H1 (cell line): Measurements from ENCODE around the gene CNDP1. TPM values are rescaled to one million over a fixed set of nuclear protein-coding genes. Genes with fewer than 3 reads are reported as not detected.

ENCODE experiments used
- CTCF ChIA-PET: fragments of 300-600 bp; sonication (Branson Sonifier 250); formaldehyde crosslinking; loops from one replicate; lab custom pipeline; 2021; ENCODE audit not compliant: partially characterized antibody; lab: Charles Lee
- POLR2A ChIA-PET: fragments of 300-600 bp; sonication (Branson Sonifier 250); formaldehyde crosslinking; loops from one replicate; lab custom pipeline; 2021; ENCODE audit warnings: inconsistent platforms; ENCODE audit not compliant: partially characterized antibody; lab: Charles Lee
- DNase-seq, 2 experiments: peaks; one replicate each; pipeline versions ENCODE4 v3.0.0 to v3.0.0-alpha.2; 2010 to 2022; ENCODE audit warnings: low spot score in 2 of 2, low read depth in 1 of 2, mixed read lengths in 1 of 2
- FAIRE-seq: peaks from 2 replicates; lab custom pipeline; 2011; peaks lifted over from hg19 to GRCh38; lab: Jason Lieb, UNC
- H2AFZ ChIP-seq: 2 replicates; pipeline ENCODE4 v1.8.1; 2012; ENCODE audit warnings: low read length, inconsistent platforms
- H2AK5ac ChIP-seq: 2 replicates; pipeline ENCODE4 v1.6.1; 2013; ENCODE audit warnings: low read depth, low read length
- H2BK120ac ChIP-seq: replicated peaks from 2 replicates; pipeline ENCODE3; 2013; ENCODE audit warnings: low read depth, low read length, inconsistent platforms
- H2BK12ac ChIP-seq: 2 replicates; pipeline ENCODE4 v1.6.1; 2013; ENCODE audit warnings: low read depth, low read length
- H2BK15ac ChIP-seq: 2 replicates; pipeline ENCODE4 v1.6.1; 2013; ENCODE audit warnings: low read length
- H2BK20ac ChIP-seq: 2 replicates; pipeline ENCODE4 v1.6.1; 2013; ENCODE audit warnings: low read length
- H2BK5ac ChIP-seq: 2 replicates; pipeline ENCODE4 v1.6.1; 2013; ENCODE audit warnings: low read depth, low read length
- H3K14ac ChIP-seq: 2 replicates; pipeline ENCODE4 v1.6.1; 2013; ENCODE audit warnings: inconsistent platforms; ENCODE audit not compliant: insufficient read length
- H3K18ac ChIP-seq: 2 replicates; pipeline ENCODE4 v1.6.1; 2013; ENCODE audit warnings: low read length; ENCODE audit errors: extremely low read depth
- H3K23ac ChIP-seq: 2 replicates; pipeline ENCODE4 v1.6.1; 2013; ENCODE audit warnings: inconsistent platforms; ENCODE audit not compliant: insufficient read length
- H3K23me2 ChIP-seq: 2 replicates; pipeline ENCODE4 v1.6.1; 2013; ENCODE audit warnings: low read depth, low read length
- H3K27ac ChIP-seq: 2 replicates; pipeline ENCODE4 v1.6.1; 2011; ENCODE audit warnings: low read depth, low read length, inconsistent platforms
- H3K27me3 ChIP-seq, 4 experiments: replicated peaks in 1 of 4; 1 replicate in 1 of 4; 2 replicates in 3 of 4; pipeline versions ENCODE4 v1.6.1 to v1.8.1; 2011 to 2013; ENCODE audit warnings: low read length in 3 of 4, mild to moderate bottlenecking in 3 of 4, inconsistent platforms in 2 of 4, mixed read lengths in 2 of 4, moderate library complexity in 1 of 4; ENCODE audit not compliant: control insufficient read depth in 3 of 4, insufficient read depth in 3 of 4; ENCODE audit errors: extremely low read depth in 1 of 4
- H3K36me3 ChIP-seq, 4 experiments: 2 replicates each; pipeline versions ENCODE4 v1.6.1 to v1.8.1; 2011 to 2013; ENCODE audit warnings: mild to moderate bottlenecking in 4 of 4, low read length in 3 of 4, moderate library complexity in 2 of 4, control low read depth in 1 of 4, inconsistent platforms in 1 of 4; ENCODE audit not compliant: insufficient read depth in 4 of 4, control insufficient read depth in 2 of 4
- H3K4ac ChIP-seq: replicated peaks from 2 replicates; pipeline ENCODE3; 2013; ENCODE audit warnings: low read length, low read depth, mixed read lengths, inconsistent platforms; ENCODE audit not compliant: insufficient read length
- H3K4me1 ChIP-seq, 4 experiments: replicated peaks in 1 of 4; 1 replicate in 1 of 4; 2 replicates in 3 of 4; pipeline versions ENCODE4 v1.6.1 to v1.8.1; 2011 to 2013; ENCODE audit warnings: low read length in 3 of 4, inconsistent platforms in 2 of 4, mixed read lengths in 1 of 4; ENCODE audit not compliant: insufficient read depth in 4 of 4, control insufficient read depth in 3 of 4
- H3K4me2 ChIP-seq, 2 experiments: 2 replicates each; pipeline versions ENCODE4 v1.6.1 to v1.8.1; 2011 to 2013; ENCODE audit warnings: low read depth in 2 of 2, low read length in 2 of 2, control low read depth in 1 of 2, inconsistent platforms in 1 of 2, mild to moderate bottlenecking in 1 of 2; ENCODE audit not compliant: insufficient read depth in 1 of 2
- H3K4me3 ChIP-seq, 4 experiments: fragments of 200-600, 300-600 bp in 1 of 4; sonication (generic), shearing (Covaris generic), sonication (Bioruptor Twin) in 1 of 4; 2 replicates each; pipeline versions ENCODE4 v1.5.1 to v1.8.1; 2011 to 2016; ENCODE audit warnings: low read length in 4 of 4, low read depth in 3 of 4, control low read depth in 2 of 4, inconsistent platforms in 2 of 4, mild to moderate bottlenecking in 2 of 4, mixed read lengths in 1 of 4, moderate library complexity in 1 of 4; ENCODE audit not compliant: insufficient read depth in 2 of 4; ENCODE audit errors: extremely low read depth in 1 of 4
- H3K56ac ChIP-seq: replicated peaks from 2 replicates; pipeline ENCODE3; 2013; ENCODE audit warnings: low read depth, mild to moderate bottlenecking, mixed read lengths, low read length, inconsistent platforms; ENCODE audit not compliant: insufficient read length
- H3K79me1 ChIP-seq: 2 replicates; pipeline ENCODE4 v1.6.1; 2013; ENCODE audit warnings: low read depth, low read length, control low read depth
- H3K79me2 ChIP-seq, 2 experiments: 2 replicates each; pipeline versions ENCODE4 v1.6.1 to v1.8.1; 2012 to 2013; ENCODE audit warnings: low read length in 2 of 2, mild to moderate bottlenecking in 2 of 2, inconsistent platforms in 1 of 2; ENCODE audit not compliant: insufficient read depth in 2 of 2, control insufficient read depth in 1 of 2
- H3K9ac ChIP-seq, 4 experiments: replicated peaks in 1 of 4; 1 replicate in 1 of 4; 2 replicates in 3 of 4; pipeline versions ENCODE4 v1.6.1 to v1.8.1; 2011 to 2013; ENCODE audit warnings: low read depth in 3 of 4, low read length in 3 of 4, control low read depth in 2 of 4, mild to moderate bottlenecking in 2 of 4, moderate library complexity in 2 of 4, inconsistent platforms in 1 of 4; ENCODE audit errors: extremely low read depth in 1 of 4
- H3K9me3 ChIP-seq, 2 experiments: 2 replicates each; pipeline versions ENCODE4 v1.6.1 to v1.8.1; 2012 to 2013; ENCODE audit warnings: mild to moderate bottlenecking in 2 of 2, moderate library complexity in 2 of 2, control low read depth in 1 of 2, inconsistent platforms in 1 of 2, low read depth in 1 of 2, low read length in 1 of 2, mixed read lengths in 1 of 2; ENCODE audit not compliant: insufficient read depth in 2 of 2
- H4K20me1 ChIP-seq, 2 experiments: replicated peaks in 1 of 2; 2 replicates each; pipeline versions ENCODE3 to v1.8.1; 2011 to 2013; ENCODE audit warnings: inconsistent platforms in 2 of 2, low read length in 2 of 2, mild to moderate bottlenecking in 1 of 2; ENCODE audit not compliant: insufficient read depth in 2 of 2, control insufficient read depth in 1 of 2
- H4K5ac ChIP-seq: 2 replicates; pipeline ENCODE4 v1.6.1; 2013; ENCODE audit warnings: low read length, low read depth, mixed read lengths, inconsistent platforms; ENCODE audit not compliant: insufficient read length
- H4K8ac ChIP-seq: 2 replicates; pipeline ENCODE4 v1.8.0; 2013; ENCODE audit warnings: mild to moderate bottlenecking, moderate library complexity, low read length, inconsistent platforms; ENCODE audit not compliant: insufficient read depth; ENCODE audit errors: extremely low read depth
- H4K91ac ChIP-seq: replicated peaks from 2 replicates; pipeline ENCODE3; 2013; ENCODE audit warnings: low read length, mixed read lengths, inconsistent platforms; ENCODE audit not compliant: insufficient read length
- BCL11A ChIP-seq, 2 experiments: IDR thresholded peaks; one replicate each; pipeline ENCODE4 v1.6.1; 2011; ENCODE audit warnings: low read depth in 2 of 2, low read length in 2 of 2, mild to moderate bottlenecking in 2 of 2
- CHD2 ChIP-seq: IDR thresholded peaks from 2 replicates; pipeline ENCODE4 v1.6.1; 2012; ENCODE audit warnings: low read length, improper control_type of control experiment
- CREB1 ChIP-seq: IDR thresholded peaks from 2 replicates; pipeline ENCODE4 v1.6.1; 2012; ENCODE audit warnings: inconsistent platforms
- CTBP2 ChIP-seq: IDR thresholded peaks from 2 replicates; pipeline ENCODE4 v1.7.0; 2011; ENCODE audit warnings: borderline replicate concordance, mild to moderate bottlenecking, moderate library complexity, mixed read lengths, low read length; ENCODE audit not compliant: insufficient read depth, insufficient read length
- CTCF ChIP-seq, 3 experiments: IDR thresholded peaks; 1 replicate in 2 of 3; 2 replicates in 1 of 3; pipeline versions ENCODE4 v1.5.1 to v1.6.1; 2011; ENCODE audit warnings: low read length in 3 of 3, mild to moderate bottlenecking in 3 of 3, inconsistent platforms in 2 of 3, low read depth in 1 of 3, moderate library complexity in 1 of 3; ENCODE audit not compliant: insufficient read depth in 1 of 3; ENCODE audit errors: control extremely low read depth in 1 of 3
- FOSL1 ChIP-seq: IDR thresholded peaks from 2 replicates; pipeline ENCODE4 v1.6.1; 2011; ENCODE audit warnings: mild to moderate bottlenecking, low read depth, low read length, moderate library complexity; ENCODE audit not compliant: insufficient read depth
- GTF2F1 ChIP-seq: IDR thresholded peaks from 2 replicates; pipeline ENCODE4 v1.6.1; 2012; ENCODE audit warnings: low read depth, low read length, improper control_type of control experiment, borderline replicate concordance
- HDAC2 ChIP-seq, 2 experiments: fragments of 300-600 bp in 1 of 2; sonication (generic) in 1 of 2; IDR thresholded peaks; 2 replicates each; pipeline ENCODE4 v1.6.1; 2011 to 2012; ENCODE audit warnings: low read depth in 2 of 2, low read length in 2 of 2, mild to moderate bottlenecking in 2 of 2, moderate library complexity in 2 of 2, borderline replicate concordance in 1 of 2, inconsistent platforms in 1 of 2
- KDM5A ChIP-seq: fragments of 200-600 bp; IDR thresholded peaks from 2 replicates; pipeline ENCODE4 v1.7.1; 2012; ENCODE audit warnings: mild to moderate bottlenecking, low read length, inconsistent platforms, mixed read lengths
- SIRT6 ChIP-seq: IDR thresholded peaks from one replicate; pipeline ENCODE4 v1.7.1; 2012; ENCODE audit warnings: low read length, inconsistent platforms
- SP2 ChIP-seq: IDR thresholded peaks from 2 replicates; pipeline ENCODE4 v1.6.1; 2012; ENCODE audit warnings: mild to moderate bottlenecking, low read length, inconsistent platforms
- SUZ12 ChIP-seq: fragments of 200-600 bp; sonication (generic); IDR thresholded peaks from 2 replicates; pipeline ENCODE4 v1.6.1; 2012; ENCODE audit warnings: mild to moderate bottlenecking, inconsistent platforms, low read length, moderate library complexity, mixed read lengths
- TEAD4 ChIP-seq: IDR thresholded peaks from 2 replicates; pipeline ENCODE4 v1.6.1; 2012; ENCODE audit warnings: low read depth, low read length, inconsistent platforms, mixed read lengths
- WGBS, 2 experiments: shearing (Covaris generic) in 1 of 2; methylation state at CpG; one replicate each; pipeline versions ENCODE4 v1.1.6 to v1.1.7; 2013 to 2015; ENCODE audit warnings: low lambda C conversion rate in 2 of 2, mixed read lengths in 2 of 2, inconsistent platforms in 1 of 2, low coverage in 1 of 2, missing lambda C conversion rate in 1 of 2; ENCODE audit not compliant: insufficient replicate concordance in 2 of 2, insufficient coverage in 1 of 2, insufficient read length in 1 of 2; ENCODE audit errors: extremely low coverage in 1 of 2, missing lambda C conversion rate in 1 of 2; 5-methylcytosine and 5-hydroxymethylcytosine counted together
- polyA plus RNA-seq, 7 experiments: library from polyadenylated mRNA; depleted of rRNA in 3 of 7; stranded (reverse) in 5 of 7; unstranded in 2 of 7; fragments of >200 nt in 5 of 7; fragments of 200-250 nt in 2 of 7; gene quantifications; 1 replicate in 5 of 7; 2 replicates in 1 of 7; 4 replicates in 1 of 7; pipeline versions ENCODE4 v1.2.1 to v1.2.3, GENCODE V29; 2011 to 2013; ENCODE audit warnings: missing spikeins in 2 of 7, mixed read lengths in 2 of 7
- total RNA-seq: library from RNA; stranded (reverse); fragmentation: NEBNext Ultra II Directional; extraction: Animal tissue kit (Norgen Biotek cat#: 25700); gene quantifications from 2 replicates; pipeline ENCODE4 v1.2.1, GENCODE V29; 2021

The CNDP1 gene
- total and polyA plus RNA-seq, 2 of the 8 experiments (the other 6 are each of a cell fraction or from before 2014, with no cell fraction given): 0.09 TPM; not detected in 1

- no peak for FAIRE-seq
- H3K36me3 ChIP-seq: no peaks in the 10 kb centered on the region
- no peak for TF ChIP-seq CREB1
- no peak for TF ChIP-seq SUZ12
- no peak for TF ChIP-seq CTCF (IDR thresholded peaks at IDR 0.05; ENCODE audit: control extremely low read depth in 1 of 3, insufficient read depth in 1 of 3, low read depth in 1 of 3, low read length in 3 of 3)
- TF ChIP-seq TEAD4: no peak
- TF ChIP-seq BCL11A (IDR thresholded peaks at IDR 0.05; ENCODE audit: low read depth in 2 of 2, low read length in 2 of 2): no peak
- no peak for TF ChIP-seq FOSL1
- no peak for TF ChIP-seq SIRT6
- no peak for TF ChIP-seq SP2
- no peak for TF ChIP-seq CHD2
- TF ChIP-seq HDAC2 (IDR thresholded peaks at IDR 0.05; ENCODE audit: borderline replicate concordance in 1 of 2, low read depth in 2 of 2, low read length in 2 of 2): no peak
- no peak for TF ChIP-seq GTF2F1
- no peak for TF ChIP-seq KDM5A
- TF ChIP-seq CTBP2: no peak
Measured at GRCh38 chr18:74632351-74632679, 98.0 kb downstream of the CNDP1 start.

More at GRCh38 chr18:74632351-74632679, 98.0 kb downstream of the CNDP1 start:
- Histone ChIP-seq H4K5ac (no peak overlapping the region), H3K23me2 (no peaks in the 10 kb centered on the region), H2BK5ac (no peak overlapping the region), H3K18ac (no peak overlapping the region), H2BK120ac (no peak overlapping the region), H3K4me1 (no peaks in the 10 kb centered on the region), H3K4ac (no peak overlapping the region), H4K8ac (no peak overlapping the region), H3K27ac (no peak overlapping the region), H4K20me1 (no peaks in the 10 kb centered on the region), H3K79me2 (peaks cover 0 to 2% of the 10 kb centered on the region in 2 experiments; a peak in 1 of 4 replicates), H3K79me1 (no peaks in the 10 kb centered on the region), H3K23ac (no peak overlapping the region), H3K4me3 (no peak overlapping the region), H4K91ac (no peak overlapping the region), H2BK15ac (no peak overlapping the region), H2AK5ac (no peak overlapping the region), H2BK12ac (no peak overlapping the region), H3K14ac (no peak overlapping the region), H3K56ac (no peak overlapping the region), H3K27me3 (no peaks in the 10 kb centered on the region), H3K4me2 (no peak overlapping the region), H2AFZ (no peak overlapping the region), H3K9ac (no peak overlapping the region), H2BK20ac (no peak overlapping the region), H3K9me3 (no peaks in the 10 kb centered on the region)
- WGBS, 2 experiments: 86% methylated on average over 6 of the region's 6 CpGs; no CpG with 5 or more reads in 1 of the 2 experiments
- ChIA-PET POLR2A (no interaction called here), CTCF (no interaction called here)
- no peak for DNase-seq
